ENCODE data around the gene ANKRA2. TPM values are rescaled to one million over a fixed set of nuclear protein-coding genes. Genes with fewer than 3 reads are reported as not detected.
A peak's percentile ranks its signal among the peaks of the same experiment; 100 is the strongest.

Gene ANKRA2
- total and polyA plus RNA-seq, 9 of the 15 experiments (the other 6 are each of a cell fraction or from before 2014, with no cell fraction given) = 7.9 to 28.7 (median 12.8) TPM

DNA sequence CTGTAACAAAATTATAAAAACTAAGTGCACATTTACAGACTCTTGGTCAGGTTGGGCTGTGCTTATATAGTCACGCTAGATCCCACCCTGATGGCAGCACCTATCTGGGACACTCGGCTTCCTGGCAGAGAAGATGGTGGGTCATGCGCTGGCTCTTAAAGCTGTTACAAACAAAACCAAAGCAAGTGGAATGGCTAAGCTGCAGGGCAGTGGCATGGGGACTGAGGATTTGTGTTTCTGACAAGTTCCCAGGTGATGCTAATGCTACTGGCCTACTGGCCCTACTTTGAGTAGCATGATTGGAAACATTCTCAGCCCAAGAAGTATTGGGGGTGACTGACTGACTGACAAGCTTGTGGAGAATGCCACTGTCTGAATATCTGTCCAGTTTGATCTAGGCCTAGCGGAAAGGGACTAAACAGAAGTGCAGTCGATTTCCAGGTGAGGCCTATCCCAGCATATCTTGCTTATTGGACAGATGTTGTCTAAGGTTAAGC is 58.9 kb downstream of the ANKRA2 start:
- H3K27ac ChIP-seq (ENCODE audit: extremely low read depth, low read depth, low read length) = no peak overlapping the region
- H3K79me2 ChIP-seq (ENCODE audit: control insufficient read depth, insufficient read depth, low read length) = peaks cover 19% of the 10 kb centered on the region
- H3K4me3 ChIP-seq = no peak overlapping the region
- intact Hi-C loops (cut with micrococcal nuclease) = no loop called here
- POLR2A ChIA-PET = interaction anchor here (3.4 kb wide), 1 partner anchor 8 kb away, joined by 29 read pairs; the partner anchor contains the start of gene BTF3
- H3K27me3 ChIP-seq (ENCODE audit: control insufficient read depth in 2 of 2, insufficient read depth in 2 of 2, low read length in 2 of 2) = no peaks in the 10 kb centered on the region
- peaks cover 0 to 3% of the 10 kb centered on the region in 2 experiments; a peak in 1 of 5 replicates for H3K4me1 ChIP-seq (replicated peaks in 1 of 2; ENCODE audit: control insufficient read depth in 2 of 2, insufficient read depth in 2 of 2, low read length in 2 of 2)
- H3K9me3 ChIP-seq (replicated peaks; ENCODE audit: control insufficient read depth, insufficient read depth, low read depth, low read length) = no peaks in the 10 kb centered on the region
- no peak overlapping the region for H2AFZ ChIP-seq (ENCODE audit: low read depth, low read length)
- 76% methylated on average over 5 of the region's 5 CpGs for WGBS (ENCODE audit: insufficient coverage, low coverage, missing lambda C conversion rate)
- peak in 1 of 4 experiments; percentile 16 for DNase-seq (ENCODE audit: extremely low read depth in 1 of 4, low spot score in 3 of 4)
- H4K20me1 ChIP-seq (replicated peaks; ENCODE audit: control insufficient read depth, insufficient read depth, low read length) = peaks cover 1% of the 10 kb centered on the region; the same call in 1 of the 2 replicates
- H3K9me1 ChIP-seq (ENCODE audit: control insufficient read depth, insufficient read depth, low read length) = no peaks in the 10 kb centered on the region
- in situ Hi-C loops (cut with MboI) = no loop called here
- no peak overlapping the region for H3K9ac ChIP-seq (ENCODE audit: insufficient read depth in 1 of 2, low read depth in 2 of 2, low read length in 2 of 2)
- peak; percentile 66 for ATAC-seq
- BruUV-seq (replicated peaks) = no TSS peak
- peak; percentile 42 for FAIRE-seq
- CTCF ChIA-PET (ENCODE audit: low intra/inter-chr PET ratio) = no interaction called here
- no peak overlapping the region for H3K4me2 ChIP-seq (ENCODE audit: insufficient read depth, low read length)
- peaks cover 52% of the 10 kb centered on the region for H3K36me3 ChIP-seq (ENCODE audit: control insufficient read depth, insufficient read depth, low read length)
- TF ChIP-seq, protein P1, sequence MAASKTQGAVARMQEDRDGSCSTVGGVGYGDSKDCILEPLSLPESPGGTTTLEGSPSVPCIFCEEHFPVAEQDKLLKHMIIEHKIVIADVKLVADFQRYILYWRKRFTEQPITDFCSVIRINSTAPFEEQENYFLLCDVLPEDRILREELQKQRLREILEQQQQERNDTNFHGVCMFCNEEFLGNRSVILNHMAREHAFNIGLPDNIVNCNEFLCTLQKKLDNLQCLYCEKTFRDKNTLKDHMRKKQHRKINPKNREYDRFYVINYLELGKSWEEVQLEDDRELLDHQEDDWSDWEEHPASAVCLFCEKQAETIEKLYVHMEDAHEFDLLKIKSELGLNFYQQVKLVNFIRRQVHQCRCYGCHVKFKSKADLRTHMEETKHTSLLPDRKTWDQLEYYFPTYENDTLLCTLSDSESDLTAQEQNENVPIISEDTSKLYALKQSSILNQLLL (CRISPR knock-in tag; IDR thresholded peaks at IDR 0.05; ENCODE audit: borderline replicate concordance) = no peak
- TF ChIP-seq, protein P2, sequence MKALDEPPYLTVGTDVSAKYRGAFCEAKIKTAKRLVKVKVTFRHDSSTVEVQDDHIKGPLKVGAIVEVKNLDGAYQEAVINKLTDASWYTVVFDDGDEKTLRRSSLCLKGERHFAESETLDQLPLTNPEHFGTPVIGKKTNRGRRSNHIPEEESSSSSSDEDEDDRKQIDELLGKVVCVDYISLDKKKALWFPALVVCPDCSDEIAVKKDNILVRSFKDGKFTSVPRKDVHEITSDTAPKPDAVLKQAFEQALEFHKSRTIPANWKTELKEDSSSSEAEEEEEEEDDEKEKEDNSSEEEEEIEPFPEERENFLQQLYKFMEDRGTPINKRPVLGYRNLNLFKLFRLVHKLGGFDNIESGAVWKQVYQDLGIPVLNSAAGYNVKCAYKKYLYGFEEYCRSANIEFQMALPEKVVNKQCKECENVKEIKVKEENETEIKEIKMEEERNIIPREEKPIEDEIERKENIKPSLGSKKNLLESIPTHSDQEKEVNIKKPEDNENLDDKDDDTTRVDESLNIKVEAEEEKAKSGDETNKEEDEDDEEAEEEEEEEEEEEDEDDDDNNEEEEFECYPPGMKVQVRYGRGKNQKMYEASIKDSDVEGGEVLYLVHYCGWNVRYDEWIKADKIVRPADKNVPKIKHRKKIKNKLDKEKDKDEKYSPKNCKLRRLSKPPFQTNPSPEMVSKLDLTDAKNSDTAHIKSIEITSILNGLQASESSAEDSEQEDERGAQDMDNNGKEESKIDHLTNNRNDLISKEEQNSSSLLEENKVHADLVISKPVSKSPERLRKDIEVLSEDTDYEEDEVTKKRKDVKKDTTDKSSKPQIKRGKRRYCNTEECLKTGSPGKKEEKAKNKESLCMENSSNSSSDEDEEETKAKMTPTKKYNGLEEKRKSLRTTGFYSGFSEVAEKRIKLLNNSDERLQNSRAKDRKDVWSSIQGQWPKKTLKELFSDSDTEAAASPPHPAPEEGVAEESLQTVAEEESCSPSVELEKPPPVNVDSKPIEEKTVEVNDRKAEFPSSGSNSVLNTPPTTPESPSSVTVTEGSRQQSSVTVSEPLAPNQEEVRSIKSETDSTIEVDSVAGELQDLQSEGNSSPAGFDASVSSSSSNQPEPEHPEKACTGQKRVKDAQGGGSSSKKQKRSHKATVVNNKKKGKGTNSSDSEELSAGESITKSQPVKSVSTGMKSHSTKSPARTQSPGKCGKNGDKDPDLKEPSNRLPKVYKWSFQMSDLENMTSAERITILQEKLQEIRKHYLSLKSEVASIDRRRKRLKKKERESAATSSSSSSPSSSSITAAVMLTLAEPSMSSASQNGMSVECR (CRISPR knock-in tag; IDR thresholded peaks at IDR 0.05) = no peak
- TF ChIP-seq BACH1 (tag; IDR thresholded peaks at IDR 0.05) = no peak
- TF ChIP-seq POLR2A (conservative IDR thresholded peaks at IDR 0.05) = peak; percentile 58; the same call in 1 of the 2 replicates
- TF ChIP-seq, protein P3, sequence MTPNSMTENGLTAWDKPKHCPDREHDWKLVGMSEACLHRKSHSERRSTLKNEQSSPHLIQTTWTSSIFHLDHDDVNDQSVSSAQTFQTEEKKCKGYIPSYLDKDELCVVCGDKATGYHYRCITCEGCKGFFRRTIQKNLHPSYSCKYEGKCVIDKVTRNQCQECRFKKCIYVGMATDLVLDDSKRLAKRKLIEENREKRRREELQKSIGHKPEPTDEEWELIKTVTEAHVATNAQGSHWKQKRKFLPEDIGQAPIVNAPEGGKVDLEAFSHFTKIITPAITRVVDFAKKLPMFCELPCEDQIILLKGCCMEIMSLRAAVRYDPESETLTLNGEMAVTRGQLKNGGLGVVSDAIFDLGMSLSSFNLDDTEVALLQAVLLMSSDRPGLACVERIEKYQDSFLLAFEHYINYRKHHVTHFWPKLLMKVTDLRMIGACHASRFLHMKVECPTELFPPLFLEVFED (CRISPR knock-in tag; conservative IDR thresholded peaks at IDR 0.05) = no peak
- no peak for TF ChIP-seq RCOR1 (IDR thresholded peaks at IDR 0.05; ENCODE audit: borderline replicate concordance in 1 of 2, low read depth in 2 of 2, low read length in 2 of 2)
- no peak for TF ChIP-seq SMARCE1 (IDR thresholded peaks at IDR 0.05)
- no peak for TF ChIP-seq CREB1 (IDR thresholded peaks at IDR 0.05)
- TF ChIP-seq CREB1 (CRISPR knock-in tag; IDR thresholded peaks at IDR 0.05) = 0 out of 2 replicates have a peak, but pooled peaks have one; percentile 15
- no peak for TF ChIP-seq RAD21 (CRISPR knock-in tag; conservative IDR thresholded peaks at IDR 0.05 in 1 of 2, IDR thresholded peaks at IDR 0.05 in 1 of 2)
- TF ChIP-seq GTF2A2 (tag; IDR thresholded peaks at IDR 0.05) = no peak
- TF ChIP-seq HSF4 (CRISPR knock-in tag; IDR thresholded peaks at IDR 0.05; ENCODE audit: borderline replicate concordance) = no peak
- no peak for TF ChIP-seq GTF2F1 (IDR thresholded peaks at IDR 0.05; ENCODE audit: low read depth, low read length)
- no peak for TF ChIP-seq PTRF (tag; IDR thresholded peaks at IDR 0.05)
- no peak for TF ChIP-seq ZC3H4 (CRISPR knock-in tag; IDR thresholded peaks at IDR 0.05; ENCODE audit: borderline replicate concordance)
